HG03469 (cell line): ENCODE data around the gene ANAPC4.
"Not testable (repeated sequence)": the region's sequence is repeated elsewhere in the genome, so short reads cannot be mapped to it uniquely, and the experiment has no call there.

ENCODE experiments used
- ATAC-seq: cut with Tn5 transposase; IDR thresholded peaks from one replicate; pipeline ENCODE4 v1.9.1; 2021; ENCODE audit warnings: mild to moderate bottlenecking, moderate library complexity, moderate number of reproducible peaks; ENCODE audit not compliant: unreplicated experiment

The ANAPC4 gene, protein sequence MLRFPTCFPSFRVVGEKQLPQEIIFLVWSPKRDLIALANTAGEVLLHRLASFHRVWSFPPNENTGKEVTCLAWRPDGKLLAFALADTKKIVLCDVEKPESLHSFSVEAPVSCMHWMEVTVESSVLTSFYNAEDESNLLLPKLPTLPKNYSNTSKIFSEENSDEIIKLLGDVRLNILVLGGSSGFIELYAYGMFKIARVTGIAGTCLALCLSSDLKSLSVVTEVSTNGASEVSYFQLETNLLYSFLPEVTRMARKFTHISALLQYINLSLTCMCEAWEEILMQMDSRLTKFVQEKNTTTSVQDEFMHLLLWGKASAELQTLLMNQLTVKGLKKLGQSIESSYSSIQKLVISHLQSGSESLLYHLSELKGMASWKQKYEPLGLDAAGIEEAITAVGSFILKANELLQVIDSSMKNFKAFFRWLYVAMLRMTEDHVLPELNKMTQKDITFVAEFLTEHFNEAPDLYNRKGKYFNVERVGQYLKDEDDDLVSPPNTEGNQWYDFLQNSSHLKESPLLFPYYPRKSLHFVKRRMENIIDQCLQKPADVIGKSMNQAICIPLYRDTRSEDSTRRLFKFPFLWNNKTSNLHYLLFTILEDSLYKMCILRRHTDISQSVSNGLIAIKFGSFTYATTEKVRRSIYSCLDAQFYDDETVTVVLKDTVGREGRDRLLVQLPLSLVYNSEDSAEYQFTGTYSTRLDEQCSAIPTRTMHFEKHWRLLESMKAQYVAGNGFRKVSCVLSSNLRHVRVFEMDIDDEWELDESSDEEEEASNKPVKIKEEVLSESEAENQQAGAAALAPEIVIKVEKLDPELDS

DNA sequence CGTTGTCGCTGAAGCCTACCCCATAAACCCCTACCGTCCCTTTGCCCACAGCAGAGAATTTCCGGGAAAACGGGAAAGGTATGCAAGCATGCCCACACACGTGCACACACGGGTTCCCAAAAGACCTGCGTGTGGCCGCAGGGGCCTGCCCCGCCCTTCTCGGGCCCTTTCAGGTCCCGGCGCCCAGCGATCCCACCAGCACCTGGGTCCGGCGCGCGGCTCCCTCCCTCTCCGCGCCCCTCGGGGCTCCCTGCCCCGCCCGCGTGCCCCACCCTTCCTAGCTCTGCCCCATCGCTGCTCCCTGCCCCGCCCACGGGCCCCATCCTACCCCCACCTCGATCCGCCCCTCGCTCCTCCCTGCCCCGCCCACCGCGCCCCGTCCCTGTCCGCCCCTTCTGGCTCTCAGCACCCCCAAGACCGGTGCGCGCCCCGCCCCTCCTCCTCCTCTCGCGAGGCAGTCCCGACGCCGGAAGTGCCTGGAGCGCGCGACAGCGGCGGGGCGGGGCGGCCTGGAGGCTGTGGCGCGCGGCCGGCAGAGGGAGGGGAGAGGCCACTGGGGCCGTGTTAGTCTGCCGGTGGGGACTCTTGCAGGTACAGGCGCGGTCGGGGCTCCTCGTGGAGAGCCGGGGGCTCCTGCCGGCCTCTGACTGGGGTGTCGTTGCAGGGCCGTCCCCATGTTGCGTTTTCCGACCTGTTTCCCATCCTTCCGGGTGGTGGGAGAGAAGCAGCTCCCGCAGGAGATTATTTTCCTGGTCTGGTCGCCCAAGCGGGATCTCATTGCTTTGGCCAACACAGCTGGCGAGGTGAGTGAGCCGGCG, at the start of gene ANAPC4:
Gene ANAPC4 (plus strand): TSS at position 510 of the 818 bp plus-strand sequence. CDS start 165 bp downstream, at position 675.
- ATAC-seq, result peak; percentile 91

DNA sequence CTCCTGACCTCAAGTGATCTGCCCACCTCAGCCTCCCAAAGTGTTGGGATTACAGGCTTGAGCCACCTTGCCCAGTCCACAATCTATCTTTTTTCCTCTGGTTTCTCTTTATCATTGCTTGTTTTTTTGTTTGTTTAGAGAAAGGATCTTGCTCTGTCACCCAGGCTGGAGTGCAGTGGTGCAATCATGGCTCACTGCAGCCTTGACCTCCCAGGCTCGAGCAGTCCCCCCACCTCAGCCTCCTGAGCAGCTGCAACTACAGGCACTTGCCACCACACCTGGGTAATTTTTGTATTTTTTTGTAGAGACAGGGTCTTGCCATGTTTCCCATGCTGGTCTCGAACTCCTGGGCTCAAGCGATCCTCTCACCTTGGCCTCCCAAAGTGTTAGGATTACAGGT, 48.6 kb upstream of the ANAPC4 start:
- not testable (repeated sequence) for ATAC-seq

DNA sequence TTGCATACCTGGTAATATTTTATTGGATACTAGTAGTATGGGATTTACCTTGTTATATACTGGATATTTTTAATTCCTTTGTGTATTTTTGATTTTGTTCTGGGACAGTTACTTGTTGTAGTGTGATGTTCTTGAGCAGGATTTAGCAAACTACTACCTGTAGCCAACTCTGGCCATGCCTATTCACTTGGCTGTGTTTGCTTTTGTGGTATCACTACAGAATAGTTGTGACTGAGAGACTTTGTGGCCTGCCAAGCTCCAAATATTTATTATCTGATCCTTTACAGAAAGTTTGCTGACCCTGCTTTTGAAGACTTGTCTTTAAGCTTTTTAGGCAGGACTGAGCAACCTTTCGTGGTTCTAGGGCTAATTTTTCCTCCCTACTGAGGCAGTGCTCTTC, 46.7 kb upstream of the ANAPC4 start:
- ATAC-seq, result no peak

DNA sequence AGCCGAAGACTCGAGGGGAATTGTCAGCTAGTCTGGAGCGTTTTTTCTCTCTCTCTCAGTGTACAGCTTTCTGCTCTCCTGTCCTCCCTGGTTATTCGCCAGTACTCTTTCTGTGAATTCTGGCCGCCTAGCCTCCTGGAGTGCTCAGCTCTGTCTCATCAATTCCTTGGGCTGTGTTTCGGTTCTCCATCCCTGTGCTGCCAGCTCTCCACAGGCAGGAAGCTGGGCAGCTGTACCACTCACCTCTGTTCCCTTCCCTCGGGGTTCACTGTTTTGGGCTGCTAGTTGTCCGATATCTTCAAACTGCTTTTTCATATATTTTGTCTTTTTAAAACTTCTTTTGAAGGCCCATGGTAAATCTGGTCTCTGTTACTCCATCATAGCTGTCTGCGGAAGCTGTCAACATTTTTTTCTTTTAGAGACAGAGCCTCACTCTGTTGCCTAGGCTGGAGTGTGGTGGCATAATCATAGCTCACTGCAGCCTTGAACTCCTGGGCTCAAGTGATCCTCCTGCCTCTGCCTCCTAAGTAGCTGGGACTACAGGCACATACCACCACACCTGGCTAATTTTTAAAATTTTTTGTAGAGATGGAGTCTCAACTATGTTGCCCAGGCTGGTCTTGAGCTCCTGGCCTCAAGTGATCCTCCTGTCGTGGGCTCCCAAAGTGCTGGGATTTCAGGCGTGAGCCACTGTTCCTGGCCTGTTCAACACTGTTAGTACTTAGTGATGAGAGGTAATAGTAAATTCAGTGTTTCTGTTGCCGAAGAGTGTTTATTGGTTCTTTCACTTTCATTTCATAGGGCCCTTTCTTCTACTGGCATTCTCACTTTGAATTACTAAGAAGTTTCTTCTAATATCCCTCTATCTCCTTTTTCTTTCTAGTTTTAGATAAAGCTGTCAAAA, 45.9 kb upstream of the ANAPC4 start:
- no peak for ATAC-seq

- ATAC-seq, result no peak
Observed at GRCh38 chr4:25343671-25344070, 33.4 kb upstream of the ANAPC4 start.

GRCh38 chr4:25345744-25346143, 31.3 kb upstream of the ANAPC4 start:
- ATAC-seq, result no peak

- peak; percentile 56 for ATAC-seq
Observed at GRCh38 chr4:25346913-25347312, 30.1 kb upstream of the ANAPC4 start.

DNA sequence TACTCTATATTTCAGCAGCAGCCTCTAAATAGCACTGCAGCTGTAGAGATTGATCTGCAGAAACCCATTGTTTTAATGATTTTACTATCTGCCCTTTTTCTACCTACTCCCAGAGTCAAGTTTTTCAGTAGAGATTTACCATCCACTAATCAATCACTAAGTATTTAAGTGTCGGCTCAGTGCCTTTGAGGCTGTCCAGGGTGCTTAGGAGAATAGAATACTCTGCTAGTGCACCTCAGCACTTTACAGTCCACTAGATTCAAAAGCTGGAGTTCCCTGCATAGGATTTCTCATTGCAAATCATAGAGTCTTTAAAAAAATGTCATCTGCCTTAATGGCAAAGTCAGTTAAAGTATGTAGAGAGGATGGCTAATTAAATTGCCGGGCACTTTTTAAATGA, 29.6 kb upstream of the ANAPC4 start:
- no peak for ATAC-seq

GRCh38 chr4:25347971-25348370, 29.1 kb upstream of the ANAPC4 start:
- no peak for ATAC-seq

- ATAC-seq, result no peak
Observed at GRCh38 chr4:25350561-25350960, 26.5 kb upstream of the ANAPC4 start.

DNA sequence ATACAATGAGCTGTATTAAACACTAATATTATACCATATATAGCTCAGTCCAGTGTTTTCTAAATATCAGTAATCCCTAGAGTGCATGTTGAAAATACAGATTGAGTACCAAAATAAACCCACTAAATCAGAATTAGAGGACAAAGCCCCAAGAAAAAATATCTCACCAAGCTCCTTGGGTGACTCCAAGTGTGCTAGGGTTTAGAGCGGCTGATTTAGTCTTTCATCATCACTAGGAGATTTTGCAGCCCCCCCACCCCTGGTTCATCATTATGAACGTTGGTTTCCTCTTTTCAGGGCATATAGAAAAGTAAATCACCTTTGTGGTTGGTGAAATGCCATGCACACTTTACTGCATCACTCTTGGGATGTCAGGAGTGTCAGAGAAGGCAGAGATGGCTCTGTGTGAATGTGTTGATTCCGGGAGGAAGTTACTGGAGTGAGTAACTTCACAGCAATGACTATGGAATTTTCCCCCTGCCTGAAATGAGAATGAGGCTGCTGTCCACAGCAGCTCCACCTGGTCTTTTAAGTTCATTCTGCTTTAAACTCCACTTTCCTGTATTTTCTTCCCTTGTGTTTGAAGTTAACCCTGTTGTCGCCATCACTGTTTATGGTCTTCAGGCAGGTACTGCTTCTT, 25.2 kb upstream of the ANAPC4 start:
- ATAC-seq, result no peak

DNA sequence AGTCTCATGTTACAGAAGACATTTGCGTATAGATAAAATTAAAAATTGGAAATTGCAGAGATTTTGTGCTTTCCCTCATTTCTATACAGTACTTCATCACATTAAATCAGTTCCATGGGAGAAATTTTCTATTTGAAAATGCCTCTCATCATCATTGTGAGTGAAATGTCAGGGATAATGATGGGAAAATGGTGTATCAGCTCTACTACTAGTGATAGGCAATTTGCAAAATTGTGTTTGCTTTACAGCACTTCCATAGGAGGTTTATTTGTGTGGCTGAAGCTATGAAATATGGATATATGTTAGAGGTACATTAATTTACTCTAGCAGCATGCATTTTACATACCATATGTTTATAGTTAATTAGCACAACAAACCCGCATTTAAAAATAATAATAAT, 21.0 kb upstream of the ANAPC4 start:
- no peak for ATAC-seq

DNA sequence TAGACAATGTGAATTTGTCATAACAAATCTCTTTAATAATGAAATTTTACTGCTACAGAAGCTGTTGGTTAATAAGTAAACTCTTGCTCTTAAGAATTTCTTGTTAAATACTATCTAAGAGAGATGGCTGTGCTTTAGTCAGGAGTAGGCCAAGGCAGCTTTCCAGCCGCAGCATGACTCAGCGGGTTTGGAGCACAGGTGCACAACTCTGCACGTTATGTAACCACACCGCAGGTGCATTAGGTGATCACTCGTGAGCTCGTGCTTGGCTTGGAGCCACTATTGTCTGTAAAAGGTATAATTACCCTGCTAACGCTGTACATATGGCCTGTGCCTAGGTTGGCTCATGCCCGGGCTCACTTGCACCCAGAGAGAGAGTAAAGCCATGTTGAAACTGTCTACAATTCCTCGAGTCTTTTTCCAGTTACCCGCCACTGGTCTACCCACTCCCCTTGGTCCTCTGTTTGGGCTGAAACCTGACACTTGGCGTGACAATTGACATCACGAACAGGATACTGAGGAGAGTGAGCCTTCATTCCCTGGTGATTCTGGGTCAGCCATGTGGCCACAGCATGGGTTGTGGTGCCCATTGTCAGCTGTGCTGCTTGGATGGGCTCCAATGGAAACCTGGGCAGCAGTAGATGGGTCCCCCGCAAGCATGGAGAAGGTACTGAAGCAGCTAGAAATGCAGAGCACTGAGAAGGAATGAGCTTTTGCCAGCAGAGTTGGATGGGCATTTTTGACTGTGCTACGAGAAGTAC, 18.4 kb upstream of the ANAPC4 start:
- ATAC-seq, result no peak

DNA sequence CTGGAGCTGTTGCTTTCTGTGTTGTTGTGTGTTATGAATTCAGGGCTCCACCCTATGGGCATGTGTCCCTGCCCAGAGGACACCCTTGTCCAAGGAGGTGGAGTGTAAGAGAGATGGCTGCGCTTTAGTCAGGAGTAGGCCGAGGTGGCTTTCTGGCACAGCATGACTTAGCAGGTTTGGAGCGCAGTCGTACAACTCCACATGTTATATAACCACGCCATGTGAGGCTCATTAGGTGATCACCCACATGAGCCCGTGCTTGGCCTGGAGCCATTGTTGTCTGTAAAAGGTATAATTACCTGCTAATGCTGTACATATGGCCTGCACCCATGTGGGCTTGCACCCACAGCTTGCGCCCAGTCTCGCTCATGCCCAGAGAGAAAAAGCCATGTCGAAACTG, 15.8 kb upstream of the ANAPC4 start:
- ATAC-seq, result no peak

DNA sequence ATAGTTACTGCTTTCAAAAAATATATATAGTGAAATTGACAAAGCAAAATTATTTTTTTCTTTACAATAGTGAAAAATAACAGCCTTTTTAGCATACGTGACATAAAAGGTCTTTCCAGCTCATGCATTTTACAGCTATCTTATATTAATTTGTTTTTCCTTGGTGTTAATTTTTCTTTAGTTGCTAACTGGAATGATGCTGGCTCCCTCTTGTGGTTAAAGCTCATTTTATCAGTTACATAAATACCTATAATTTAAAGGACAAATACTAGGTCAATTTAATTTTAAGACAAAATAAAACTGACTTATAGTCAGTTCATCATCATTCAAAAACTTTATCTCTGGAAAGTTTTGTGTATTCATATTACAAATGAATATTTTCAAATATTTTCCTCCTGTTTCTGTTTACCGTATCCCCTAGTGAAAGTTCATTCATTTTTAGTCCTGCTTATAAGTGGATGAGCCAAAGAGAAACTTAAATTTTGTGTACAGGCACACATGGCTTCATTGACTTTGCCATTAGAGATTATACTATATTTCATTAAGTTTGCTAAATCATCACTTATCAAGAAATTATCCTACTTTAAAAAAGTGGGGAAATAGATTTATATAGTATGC, 9.9 kb upstream of the ANAPC4 start:
- ATAC-seq, result no peak

GRCh38 chr4:25367877-25368276, 9.2 kb upstream of the ANAPC4 start:
- no peak for ATAC-seq

- no peak for ATAC-seq
Observed at GRCh38 chr4:25368315-25368714, 8.7 kb upstream of the ANAPC4 start.

- ATAC-seq, result no peak
Observed at GRCh38 chr4:25370242-25370641, 6.8 kb upstream of the ANAPC4 start.

- ATAC-seq, result not testable (repeated sequence)
Observed at GRCh38 chr4:25372549-25372948, 4.5 kb upstream of the ANAPC4 start.
